Retinal pigment epithelial cell (primary cell): Measurements from ENCODE around the gene DLGAP1.

Experiments used
- DNase-seq: peaks from one replicate; pipeline ENCODE4 v3.0.0-alpha.2; 2010; ENCODE audit warnings: low read depth
- H3K4me3 ChIP-seq: 2 replicates; pipeline ENCODE4 v1.5.1; 2011; ENCODE audit warnings: mild to moderate bottlenecking, low read length, control low read depth, moderate library complexity
- TF ChIP-seq, protein P1 (sequence below): conservative IDR thresholded peaks from 2 replicates; pipeline ENCODE4 v1.5.1; 2011; ENCODE audit warnings: low read depth, low read length, control low read depth, inconsistent platforms

Gene DLGAP1

GRCh38 chr18:4248686-4249085 lies 206.4 kb downstream of the DLGAP1 start:
- H3K4me3 ChIP-seq, result no peak overlapping the region
- no peak for DNase-seq
- TF ChIP-seq, protein P1, sequence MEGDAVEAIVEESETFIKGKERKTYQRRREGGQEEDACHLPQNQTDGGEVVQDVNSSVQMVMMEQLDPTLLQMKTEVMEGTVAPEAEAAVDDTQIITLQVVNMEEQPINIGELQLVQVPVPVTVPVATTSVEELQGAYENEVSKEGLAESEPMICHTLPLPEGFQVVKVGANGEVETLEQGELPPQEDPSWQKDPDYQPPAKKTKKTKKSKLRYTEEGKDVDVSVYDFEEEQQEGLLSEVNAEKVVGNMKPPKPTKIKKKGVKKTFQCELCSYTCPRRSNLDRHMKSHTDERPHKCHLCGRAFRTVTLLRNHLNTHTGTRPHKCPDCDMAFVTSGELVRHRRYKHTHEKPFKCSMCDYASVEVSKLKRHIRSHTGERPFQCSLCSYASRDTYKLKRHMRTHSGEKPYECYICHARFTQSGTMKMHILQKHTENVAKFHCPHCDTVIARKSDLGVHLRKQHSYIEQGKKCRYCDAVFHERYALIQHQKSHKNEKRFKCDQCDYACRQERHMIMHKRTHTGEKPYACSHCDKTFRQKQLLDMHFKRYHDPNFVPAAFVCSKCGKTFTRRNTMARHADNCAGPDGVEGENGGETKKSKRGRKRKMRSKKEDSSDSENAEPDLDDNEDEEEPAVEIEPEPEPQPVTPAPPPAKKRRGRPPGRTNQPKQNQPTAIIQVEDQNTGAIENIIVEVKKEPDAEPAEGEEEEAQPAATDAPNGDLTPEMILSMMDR, result no peak

DNA sequence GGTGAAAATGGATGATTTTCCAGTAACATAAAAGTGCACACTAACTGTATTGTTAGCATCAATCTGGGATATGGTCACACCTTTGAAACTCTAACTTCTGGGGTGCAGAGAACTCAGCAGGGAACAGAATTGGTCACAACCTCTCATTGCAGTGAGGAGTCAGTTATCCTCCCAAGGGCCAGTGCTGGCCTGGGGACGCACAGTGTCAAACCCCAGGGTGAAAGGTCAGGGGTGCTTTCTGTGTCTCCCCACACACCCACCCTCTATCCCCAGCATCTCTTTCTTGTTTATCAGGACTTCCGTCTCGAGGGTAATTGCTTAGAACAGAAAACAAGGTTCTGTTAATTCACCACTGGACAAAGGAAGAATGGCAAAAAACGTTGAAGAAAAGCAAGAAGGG lies 208.7 kb downstream of the DLGAP1 start:
- TF ChIP-seq, protein P1, result no peak
- H3K4me3 ChIP-seq, result no peak overlapping the region
- no peak for DNase-seq

GRCh38 chr18:4245456-4245855 lies 209.7 kb downstream of the DLGAP1 start:
- DNase-seq, result no peak
- TF ChIP-seq, protein P1, result no peak
- no peak overlapping the region for H3K4me3 ChIP-seq

GRCh38 chr18:4242431-4243161 lies 212.5 kb downstream of the DLGAP1 start:
- no peak for DNase-seq
- TF ChIP-seq, protein P1, result no peak
- H3K4me3 ChIP-seq, result no peak overlapping the region

DNA sequence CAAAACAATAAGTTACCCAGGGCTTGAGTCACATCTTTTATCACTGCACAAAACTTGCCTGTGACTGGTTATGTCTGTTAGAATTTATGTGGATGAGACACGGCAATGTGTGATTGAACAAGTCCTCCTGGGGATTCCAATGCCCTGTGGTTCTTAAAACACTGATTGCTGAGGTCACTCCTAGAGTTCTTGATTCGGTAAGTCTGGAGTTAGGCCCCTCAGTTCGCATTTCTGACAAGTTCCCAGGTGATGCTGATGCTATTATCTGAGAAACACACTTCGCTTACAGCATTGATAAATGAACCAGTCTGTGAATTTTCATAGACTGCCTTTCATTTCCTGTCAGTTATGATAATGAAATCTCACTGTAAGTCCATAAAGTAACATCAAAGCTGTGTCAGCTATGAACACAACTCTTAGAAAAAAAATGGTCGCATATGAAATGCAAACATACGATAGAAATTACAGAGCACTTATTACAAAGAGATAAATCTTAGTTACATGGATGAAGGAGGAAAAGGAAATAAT lies 214.0 kb downstream of the DLGAP1 start:
- TF ChIP-seq, protein P1, result no peak
- DNase-seq, result no peak
- no peak overlapping the region for H3K4me3 ChIP-seq

DNA sequence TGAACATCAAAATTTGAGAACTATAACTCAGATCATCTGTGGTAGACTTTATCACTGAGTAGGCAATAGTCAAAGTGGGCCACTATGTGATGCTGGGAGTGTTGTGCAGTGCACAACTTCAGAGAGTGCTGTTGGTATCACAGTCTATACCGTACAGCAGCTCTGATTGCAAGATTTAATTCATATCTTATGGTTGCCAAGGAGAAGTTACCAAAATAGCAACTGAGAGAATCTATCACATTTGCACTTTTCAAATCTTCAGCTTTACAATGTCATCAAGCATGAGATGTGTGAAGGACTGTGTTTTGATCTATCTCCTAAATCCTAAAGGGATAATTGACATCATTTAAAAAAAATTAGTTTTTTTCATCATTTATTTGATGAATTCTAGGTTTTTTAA lies 216.1 kb downstream of the DLGAP1 start:
- TF ChIP-seq, protein P1, result no peak
- H3K4me3 ChIP-seq, result no peak overlapping the region
- no peak for DNase-seq

- DNase-seq, result no peak
- TF ChIP-seq, protein P1, result no peak
- no peak overlapping the region for H3K4me3 ChIP-seq
These were observed 217.5 kb downstream of the DLGAP1 start for GRCh38 chr18:4237664-4238041.
